H1 (cell line): ENCODE data around the gene GRIA1. TPM values are rescaled to one million over a fixed set of nuclear protein-coding genes. Genes with fewer than 3 reads are reported as not detected.

ENCODE experiments used
- CTCF ChIA-PET: fragments of 300-600 bp; sonication (Branson Sonifier 250); formaldehyde crosslinking; loops from one replicate; lab custom pipeline; 2021; ENCODE audit not compliant: partially characterized antibody; lab: Charles Lee
- POLR2A ChIA-PET: fragments of 300-600 bp; sonication (Branson Sonifier 250); formaldehyde crosslinking; loops from one replicate; lab custom pipeline; 2021; ENCODE audit warnings: inconsistent platforms; ENCODE audit not compliant: partially characterized antibody; lab: Charles Lee
- DNase-seq, 2 experiments: peaks; one replicate each; pipeline versions ENCODE4 v3.0.0 to v3.0.0-alpha.2; 2010 to 2022; ENCODE audit warnings: low spot score in 2 of 2, low read depth in 1 of 2, mixed read lengths in 1 of 2
- FAIRE-seq: peaks from 2 replicates; lab custom pipeline; 2011; peaks lifted over from hg19 to GRCh38; lab: Jason Lieb, UNC
- H2AFZ ChIP-seq: 2 replicates; pipeline ENCODE4 v1.8.1; 2012; ENCODE audit warnings: low read length, inconsistent platforms
- H2AK5ac ChIP-seq: 2 replicates; pipeline ENCODE4 v1.6.1; 2013; ENCODE audit warnings: low read depth, low read length
- H2BK120ac ChIP-seq: replicated peaks from 2 replicates; pipeline ENCODE3; 2013; ENCODE audit warnings: low read depth, low read length, inconsistent platforms
- H2BK12ac ChIP-seq: 2 replicates; pipeline ENCODE4 v1.6.1; 2013; ENCODE audit warnings: low read depth, low read length
- H2BK15ac ChIP-seq: 2 replicates; pipeline ENCODE4 v1.6.1; 2013; ENCODE audit warnings: low read length
- H2BK20ac ChIP-seq: 2 replicates; pipeline ENCODE4 v1.6.1; 2013; ENCODE audit warnings: low read length
- H2BK5ac ChIP-seq: 2 replicates; pipeline ENCODE4 v1.6.1; 2013; ENCODE audit warnings: low read depth, low read length
- H3K14ac ChIP-seq: 2 replicates; pipeline ENCODE4 v1.6.1; 2013; ENCODE audit warnings: inconsistent platforms; ENCODE audit not compliant: insufficient read length
- H3K18ac ChIP-seq: 2 replicates; pipeline ENCODE4 v1.6.1; 2013; ENCODE audit warnings: low read length; ENCODE audit errors: extremely low read depth
- H3K23ac ChIP-seq: 2 replicates; pipeline ENCODE4 v1.6.1; 2013; ENCODE audit warnings: inconsistent platforms; ENCODE audit not compliant: insufficient read length
- H3K23me2 ChIP-seq: 2 replicates; pipeline ENCODE4 v1.6.1; 2013; ENCODE audit warnings: low read depth, low read length
- H3K27ac ChIP-seq: 2 replicates; pipeline ENCODE4 v1.6.1; 2011; ENCODE audit warnings: low read depth, low read length, inconsistent platforms
- H3K27me3 ChIP-seq, 4 experiments: replicated peaks in 1 of 4; 1 replicate in 1 of 4; 2 replicates in 3 of 4; pipeline versions ENCODE4 v1.6.1 to v1.8.1; 2011 to 2013; ENCODE audit warnings: low read length in 3 of 4, mild to moderate bottlenecking in 3 of 4, inconsistent platforms in 2 of 4, mixed read lengths in 2 of 4, moderate library complexity in 1 of 4; ENCODE audit not compliant: control insufficient read depth in 3 of 4, insufficient read depth in 3 of 4; ENCODE audit errors: extremely low read depth in 1 of 4
- H3K36me3 ChIP-seq, 4 experiments: 2 replicates each; pipeline versions ENCODE4 v1.6.1 to v1.8.1; 2011 to 2013; ENCODE audit warnings: mild to moderate bottlenecking in 4 of 4, low read length in 3 of 4, moderate library complexity in 2 of 4, control low read depth in 1 of 4, inconsistent platforms in 1 of 4; ENCODE audit not compliant: insufficient read depth in 4 of 4, control insufficient read depth in 2 of 4
- H3K4ac ChIP-seq: replicated peaks from 2 replicates; pipeline ENCODE3; 2013; ENCODE audit warnings: low read length, low read depth, mixed read lengths, inconsistent platforms; ENCODE audit not compliant: insufficient read length
- H3K4me1 ChIP-seq, 4 experiments: replicated peaks in 1 of 4; 1 replicate in 1 of 4; 2 replicates in 3 of 4; pipeline versions ENCODE4 v1.6.1 to v1.8.1; 2011 to 2013; ENCODE audit warnings: low read length in 3 of 4, inconsistent platforms in 2 of 4, mixed read lengths in 1 of 4; ENCODE audit not compliant: insufficient read depth in 4 of 4, control insufficient read depth in 3 of 4
- H3K4me2 ChIP-seq, 2 experiments: 2 replicates each; pipeline versions ENCODE4 v1.6.1 to v1.8.1; 2011 to 2013; ENCODE audit warnings: low read depth in 2 of 2, low read length in 2 of 2, control low read depth in 1 of 2, inconsistent platforms in 1 of 2, mild to moderate bottlenecking in 1 of 2; ENCODE audit not compliant: insufficient read depth in 1 of 2
- H3K4me3 ChIP-seq, 4 experiments: fragments of 200-600, 300-600 bp in 1 of 4; sonication (generic), shearing (Covaris generic), sonication (Bioruptor Twin) in 1 of 4; 2 replicates each; pipeline versions ENCODE4 v1.5.1 to v1.8.1; 2011 to 2016; ENCODE audit warnings: low read length in 4 of 4, low read depth in 3 of 4, control low read depth in 2 of 4, inconsistent platforms in 2 of 4, mild to moderate bottlenecking in 2 of 4, mixed read lengths in 1 of 4, moderate library complexity in 1 of 4; ENCODE audit not compliant: insufficient read depth in 2 of 4; ENCODE audit errors: extremely low read depth in 1 of 4
- H3K56ac ChIP-seq: replicated peaks from 2 replicates; pipeline ENCODE3; 2013; ENCODE audit warnings: low read depth, mild to moderate bottlenecking, mixed read lengths, low read length, inconsistent platforms; ENCODE audit not compliant: insufficient read length
- H3K79me1 ChIP-seq: 2 replicates; pipeline ENCODE4 v1.6.1; 2013; ENCODE audit warnings: low read depth, low read length, control low read depth
- H3K79me2 ChIP-seq, 2 experiments: 2 replicates each; pipeline versions ENCODE4 v1.6.1 to v1.8.1; 2012 to 2013; ENCODE audit warnings: low read length in 2 of 2, mild to moderate bottlenecking in 2 of 2, inconsistent platforms in 1 of 2; ENCODE audit not compliant: insufficient read depth in 2 of 2, control insufficient read depth in 1 of 2
- H3K9ac ChIP-seq, 4 experiments: replicated peaks in 1 of 4; 1 replicate in 1 of 4; 2 replicates in 3 of 4; pipeline versions ENCODE4 v1.6.1 to v1.8.1; 2011 to 2013; ENCODE audit warnings: low read depth in 3 of 4, low read length in 3 of 4, control low read depth in 2 of 4, mild to moderate bottlenecking in 2 of 4, moderate library complexity in 2 of 4, inconsistent platforms in 1 of 4; ENCODE audit errors: extremely low read depth in 1 of 4
- H3K9me3 ChIP-seq, 2 experiments: 2 replicates each; pipeline versions ENCODE4 v1.6.1 to v1.8.1; 2012 to 2013; ENCODE audit warnings: mild to moderate bottlenecking in 2 of 2, moderate library complexity in 2 of 2, control low read depth in 1 of 2, inconsistent platforms in 1 of 2, low read depth in 1 of 2, low read length in 1 of 2, mixed read lengths in 1 of 2; ENCODE audit not compliant: insufficient read depth in 2 of 2
- H4K20me1 ChIP-seq, 2 experiments: replicated peaks in 1 of 2; 2 replicates each; pipeline versions ENCODE3 to v1.8.1; 2011 to 2013; ENCODE audit warnings: inconsistent platforms in 2 of 2, low read length in 2 of 2, mild to moderate bottlenecking in 1 of 2; ENCODE audit not compliant: insufficient read depth in 2 of 2, control insufficient read depth in 1 of 2
- H4K5ac ChIP-seq: 2 replicates; pipeline ENCODE4 v1.6.1; 2013; ENCODE audit warnings: low read length, low read depth, mixed read lengths, inconsistent platforms; ENCODE audit not compliant: insufficient read length
- H4K8ac ChIP-seq: 2 replicates; pipeline ENCODE4 v1.8.0; 2013; ENCODE audit warnings: mild to moderate bottlenecking, moderate library complexity, low read length, inconsistent platforms; ENCODE audit not compliant: insufficient read depth; ENCODE audit errors: extremely low read depth
- H4K91ac ChIP-seq: replicated peaks from 2 replicates; pipeline ENCODE3; 2013; ENCODE audit warnings: low read length, mixed read lengths, inconsistent platforms; ENCODE audit not compliant: insufficient read length
- ASH2L ChIP-seq: fragments of 200-600, 300-600 bp; sonication (generic); IDR thresholded peaks from one replicate; pipeline ENCODE4 v1.7.1; 2017; ENCODE audit warnings: low read length
- MAX ChIP-seq: IDR thresholded peaks from 2 replicates; pipeline ENCODE4 v1.6.1; 2012; ENCODE audit warnings: inconsistent platforms
- SAP30 ChIP-seq: fragments of 300-600 bp; sonication (generic); IDR thresholded peaks from 2 replicates; pipeline ENCODE4 v1.7.1; 2012; ENCODE audit warnings: low read length, moderate library complexity, mild to moderate bottlenecking, inconsistent platforms; ENCODE audit not compliant: insufficient read depth, insufficient replicate concordance
- SUZ12 ChIP-seq: fragments of 200-600 bp; sonication (generic); IDR thresholded peaks from 2 replicates; pipeline ENCODE4 v1.6.1; 2012; ENCODE audit warnings: mild to moderate bottlenecking, inconsistent platforms, low read length, moderate library complexity, mixed read lengths
- WGBS, 2 experiments: shearing (Covaris generic) in 1 of 2; methylation state at CpG; one replicate each; pipeline versions ENCODE4 v1.1.6 to v1.1.7; 2013 to 2015; ENCODE audit warnings: low lambda C conversion rate in 2 of 2, mixed read lengths in 2 of 2, inconsistent platforms in 1 of 2, low coverage in 1 of 2, missing lambda C conversion rate in 1 of 2; ENCODE audit not compliant: insufficient replicate concordance in 2 of 2, insufficient coverage in 1 of 2, insufficient read length in 1 of 2; ENCODE audit errors: extremely low coverage in 1 of 2, missing lambda C conversion rate in 1 of 2; 5-methylcytosine and 5-hydroxymethylcytosine counted together
- polyA plus RNA-seq, 7 experiments: library from polyadenylated mRNA; depleted of rRNA in 3 of 7; stranded (reverse) in 5 of 7; unstranded in 2 of 7; fragments of >200 nt in 5 of 7; fragments of 200-250 nt in 2 of 7; gene quantifications; 1 replicate in 5 of 7; 2 replicates in 1 of 7; 4 replicates in 1 of 7; pipeline versions ENCODE4 v1.2.1 to v1.2.3, GENCODE V29; 2011 to 2013; ENCODE audit warnings: missing spikeins in 2 of 7, mixed read lengths in 2 of 7
- total RNA-seq: library from RNA; stranded (reverse); fragmentation: NEBNext Ultra II Directional; extraction: Animal tissue kit (Norgen Biotek cat#: 25700); gene quantifications from 2 replicates; pipeline ENCODE4 v1.2.1, GENCODE V29; 2021
- TF ChIP-seq, protein P1 (sequence below): IDR thresholded peaks from 2 replicates; pipeline ENCODE4 v1.6.1; 2011; ENCODE audit warnings: low read length, improper control_type of control experiment

Gene GRIA1
- total and polyA plus RNA-seq, 2 of the 8 experiments (the other 6 are each of a cell fraction or from before 2014, with no cell fraction given): 0.97 to 2.5 TPM

- CTCF ChIA-PET: interaction anchor here (0.8 to 1.8 kb wide), 2 partner anchors 10 to 23 kb away, joined by 3 to 4 read pairs; no protein-coding TSS in a partner anchor
- no peak for FAIRE-seq
These were observed 46.7 kb downstream of the GRIA1 start for GRCh38 chr5:153537207-153537606.

More at GRCh38 chr5:153537207-153537606, 46.7 kb downstream of the GRIA1 start:
- H4K20me1 ChIP-seq: no peaks in the 10 kb centered on the region
- no peak overlapping the region for H2BK5ac ChIP-seq
- H2BK15ac ChIP-seq: no peak overlapping the region
- H3K4ac ChIP-seq: no peak overlapping the region
- no peak overlapping the region for H3K4me3 ChIP-seq
- H3K9ac ChIP-seq: no peak overlapping the region
- H3K27ac ChIP-seq: no peak overlapping the region
- H3K27me3 ChIP-seq: no peaks in the 10 kb centered on the region
- no peak overlapping the region for H3K18ac ChIP-seq
- POLR2A ChIA-PET: no interaction called here
- no peak for DNase-seq
- no peak overlapping the region for H2BK120ac ChIP-seq
- H3K9me3 ChIP-seq: no peaks in the 10 kb centered on the region
- no peak overlapping the region for H3K56ac ChIP-seq
- no peak overlapping the region for H2AK5ac ChIP-seq
- peaks cover 0 to 4% (median 0%) of the 10 kb centered on the region in 4 experiments; a peak in 1 of 7 replicates for H3K4me1 ChIP-seq
- TF ChIP-seq SUZ12: no peak
- TF ChIP-seq SAP30: no peak
- no peak for TF ChIP-seq ASH2L
- TF ChIP-seq, protein P1, sequence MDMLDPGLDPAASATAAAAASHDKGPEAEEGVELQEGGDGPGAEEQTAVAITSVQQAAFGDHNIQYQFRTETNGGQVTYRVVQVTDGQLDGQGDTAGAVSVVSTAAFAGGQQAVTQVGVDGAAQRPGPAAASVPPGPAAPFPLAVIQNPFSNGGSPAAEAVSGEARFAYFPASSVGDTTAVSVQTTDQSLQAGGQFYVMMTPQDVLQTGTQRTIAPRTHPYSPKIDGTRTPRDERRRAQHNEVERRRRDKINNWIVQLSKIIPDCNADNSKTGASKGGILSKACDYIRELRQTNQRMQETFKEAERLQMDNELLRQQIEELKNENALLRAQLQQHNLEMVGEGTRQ: no peak
- TF ChIP-seq MAX: no peak
- TF ChIP-seq, all 59 proteins: peak for 0
- H3K23me2 ChIP-seq: no peaks in the 10 kb centered on the region
- H3K79me2 ChIP-seq: no peaks in the 10 kb centered on the region
- WGBS, 2 experiments: 88% methylated on average over 8 of the region's 8 CpGs; no CpG with 5 or more reads in 1 of the 2 experiments
- no peak overlapping the region for H3K23ac ChIP-seq
- no peak overlapping the region for H3K4me2 ChIP-seq
- H3K36me3 ChIP-seq: no peaks in the 10 kb centered on the region
- no peak overlapping the region for H4K91ac ChIP-seq
- H3K79me1 ChIP-seq: no peaks in the 10 kb centered on the region
- no peak overlapping the region for H2BK12ac ChIP-seq
- no peak overlapping the region for H4K8ac ChIP-seq
- no peak overlapping the region for H3K14ac ChIP-seq
- H2BK20ac ChIP-seq: no peak overlapping the region
- no peak overlapping the region for H2AFZ ChIP-seq
- H4K5ac ChIP-seq: no peak overlapping the region
